HepG2 (cell line): ENCODE measurements around the gene DCPS. TPM values are rescaled to one million over a fixed set of nuclear protein-coding genes. Genes with fewer than 3 reads are reported as not detected.

Source experiments
- ATAC-seq: fragments of 200-7000 bp; cut with Tn5 transposase; 3 replicates; pipeline ENCODE4 v1.9.1; 2020; ENCODE audit warnings: mild to moderate bottlenecking, moderate library complexity
- BruUV-seq: library from RNA; stranded (reverse); fragments of 400-500 nt; replicated peaks from 2 replicates; lab custom pipeline; 2021; lab: Mats Ljungman, UMichigan
- CTCF ChIA-PET: fragments of 300-600 bp; formaldehyde crosslinking; extraction: SDS; loops from one replicate; lab custom pipeline; 2021; ENCODE audit warnings: low total read pairs, inconsistent platforms, low intra/inter-chr PET ratio; lab: Yijun Ruan, JAX
- POLR2A ChIA-PET: fragments of 350-600 bp; sonication (Branson Sonifier 250); formaldehyde crosslinking; loops from one replicate; lab custom pipeline; 2020; ENCODE audit warnings: antibody characterized with exemption, inconsistent platforms; lab: Yijun Ruan, JAX
- DNase-seq: peaks from one replicate; pipeline ENCODE4 v3.0.0-alpha.2; 2015; ENCODE audit warnings: low spot score
- FAIRE-seq: peaks from 3 replicates; lab custom pipeline; 2011; peaks lifted over from hg19 to GRCh38; lab: Jason Lieb, UNC
- H2AFZ ChIP-seq: one replicate; pipeline ENCODE4 v1.6.1; 2011; ENCODE audit warnings: low read length, inconsistent platforms
- H3K27ac ChIP-seq: fragments of 300-600 bp; 3 replicates; pipeline ENCODE4 v1.8.0; 2011; ENCODE audit warnings: mixed run types, mild to moderate bottlenecking, mixed read lengths, low read length, inconsistent platforms; ENCODE audit not compliant: insufficient read depth; ENCODE audit errors: extremely low read length
- H3K27me3 ChIP-seq, 2 experiments: fragments of 200-600 bp in 1 of 2; 2 replicates in 1 of 2; 3 replicates in 1 of 2; pipeline versions ENCODE4 v1.6.0 to v1.8.0; 2011; ENCODE audit warnings: low read length in 2 of 2, mild to moderate bottlenecking in 2 of 2, moderate library complexity in 2 of 2, inconsistent platforms in 1 of 2; ENCODE audit not compliant: insufficient read depth in 2 of 2, control insufficient read depth in 1 of 2
- H3K36me3 ChIP-seq, 2 experiments: fragments of 200-600 bp in 1 of 2; replicated peaks in 1 of 2; 2 replicates in 1 of 2; 3 replicates in 1 of 2; pipeline versions ENCODE4 v1.5.1 to v1.8.0; 2011; ENCODE audit warnings: low read length in 2 of 2, inconsistent platforms in 1 of 2; ENCODE audit not compliant: insufficient read depth in 2 of 2, control insufficient read depth in 1 of 2
- H3K4me1 ChIP-seq: 2 replicates; pipeline ENCODE4 v1.5.1; 2012; ENCODE audit warnings: low read length, inconsistent platforms; ENCODE audit not compliant: insufficient read depth
- H3K4me2 ChIP-seq: 2 replicates; pipeline ENCODE4 v1.6.0; 2011; ENCODE audit warnings: low read depth, low read length, inconsistent platforms
- H3K4me3 ChIP-seq, 3 experiments: fragments of 200-600 bp in 1 of 3; sonication (generic), shearing (Covaris generic) in 1 of 3; replicated peaks in 1 of 3; 2 replicates each; pipeline ENCODE4 v1.5.1; 2011 to 2016; ENCODE audit warnings: low read length in 3 of 3, inconsistent platforms in 2 of 3, low read depth in 2 of 3, mild to moderate bottlenecking in 2 of 3, control low read depth in 1 of 3, mixed read lengths in 1 of 3; ENCODE audit not compliant: insufficient read depth in 1 of 3
- H3K79me2 ChIP-seq: one replicate; pipeline ENCODE4 v1.6.1; 2011; ENCODE audit warnings: low read length, inconsistent platforms; ENCODE audit not compliant: insufficient read depth
- H3K9ac ChIP-seq: 2 replicates; pipeline ENCODE4 v1.6.0; 2011; ENCODE audit warnings: mild to moderate bottlenecking, low read depth, low read length, inconsistent platforms; ENCODE audit not compliant: insufficient read depth
- H3K9me3 ChIP-seq: 2 replicates; pipeline ENCODE4 v1.5.1; 2012; ENCODE audit warnings: mild to moderate bottlenecking, low read length
- H4K20me1 ChIP-seq: 2 replicates; pipeline ENCODE4 v1.6.0; 2011; ENCODE audit warnings: inconsistent platforms, mild to moderate bottlenecking, low read length, moderate library complexity; ENCODE audit not compliant: insufficient read depth
- CEBPG ChIP-seq: IDR thresholded peaks from 2 replicates; pipeline ENCODE4 v1.6.1; 2016
- DBP ChIP-seq: sonication (generic); formaldehyde crosslinking; IDR thresholded peaks from 2 replicates; pipeline ENCODE4 v1.4.0; 2020; ENCODE audit warnings: missing genetic modification reagents; ENCODE audit errors: not compliant biosample characterization
- FOXO1 ChIP-seq: sonication (generic); formaldehyde crosslinking; IDR thresholded peaks from 2 replicates; pipeline ENCODE4 v1.4.0; 2020; ENCODE audit warnings: missing genetic modification reagents
- NFE2L1 ChIP-seq: sonication (generic); formaldehyde crosslinking; IDR thresholded peaks from 2 replicates; pipeline ENCODE4 v1.4.0; 2020; ENCODE audit warnings: missing genetic modification reagents, mild to moderate bottlenecking, borderline replicate concordance
- SETDB1 ChIP-seq: sonication (generic); formaldehyde crosslinking; IDR thresholded peaks from 2 replicates; pipeline ENCODE4 v1.5.1; 2020; ENCODE audit warnings: missing genetic modification reagents, mild to moderate bottlenecking, borderline replicate concordance
- STAG1 ChIP-seq: sonication (generic); formaldehyde crosslinking; IDR thresholded peaks from 2 replicates; pipeline ENCODE4 v1.4.0; 2020; ENCODE audit warnings: missing genetic modification reagents
- THAP9 ChIP-seq: sonication (generic); formaldehyde crosslinking; IDR thresholded peaks from 2 replicates; pipeline ENCODE4; 2020; ENCODE audit warnings: missing genetic modification reagents, mild to moderate bottlenecking, borderline replicate concordance
- ZFP91 ChIP-seq: sonication (generic); formaldehyde crosslinking; IDR thresholded peaks from 2 replicates; pipeline ENCODE4 v1.9.0; 2022; ENCODE audit warnings: missing genetic modification reagents, mild to moderate bottlenecking, borderline replicate concordance
- ZNF484 ChIP-seq: sonication (generic); formaldehyde crosslinking; IDR thresholded peaks from 2 replicates; pipeline ENCODE4 v1.5.1; 2020; ENCODE audit warnings: mild to moderate bottlenecking, low read depth, missing genetic modification reagents, borderline replicate concordance
- ZNF790 ChIP-seq: sonication (generic); formaldehyde crosslinking; IDR thresholded peaks from 2 replicates; pipeline ENCODE4 v1.8.0; 2022; ENCODE audit warnings: missing genetic modification reagents, mild to moderate bottlenecking, borderline replicate concordance
- ZNF879 ChIP-seq: sonication (generic); formaldehyde crosslinking; IDR thresholded peaks from 2 replicates; pipeline ENCODE4 v1.8.1; 2023; ENCODE audit warnings: missing genetic modification reagents
- WGBS: methylation state at CpG from one replicate; pipeline ENCODE4 v1.1.6; 2017; ENCODE audit warnings: low lambda C conversion rate; 5-methylcytosine and 5-hydroxymethylcytosine counted together
- in situ Hi-C: cut with HindIII; loops from 2 replicates; pipeline ENCODE4 v1.10.0; 2017; ENCODE audit warnings: low pct_unique_long_range_greater_than_20kb; ENCODE audit not compliant: extremely low pct_ligation_motif_present
- intact Hi-C: fragments of 100-400 bp; cut with micrococcal nuclease; formaldehyde crosslinking; loops from one replicate; pipeline ENCODE4 v1.10.0; 2022; ENCODE audit not compliant: unreplicated experiment
- polyA plus RNA-seq, 8 experiments: library from polyadenylated mRNA; depleted of rRNA in 3 of 8; stranded (reverse) in 7 of 8; unstranded in 1 of 8; fragments of >200 nt; fragmentation: Illumina TruSeq in 4 of 8; extraction: Trizol in 4 of 8; gene quantifications; 2 replicates each; pipeline versions ENCODE4 v1.2.1 to v1.2.3, GENCODE V29; 2011 to 2016; ENCODE audit warnings: low read depth in 4 of 8, missing spikeins in 1 of 8, mixed read lengths in 1 of 8; ENCODE audit not compliant: insufficient read depth in 1 of 8
- total RNA-seq, 5 experiments: library from RNA; depleted of rRNA; stranded (reverse); fragments of >200 nt; fragmentation: Illumina TruSeq; extraction: Trizol; gene quantifications; 2 replicates each; pipeline ENCODE4 v1.2.3, GENCODE V29; 2016; ENCODE audit warnings: low read depth in 1 of 5

DCPS gene
- total and polyA plus RNA-seq, 2 of the 13 experiments (the other 11 are each of a cell fraction or from before 2014, with no cell fraction given), result 21.9 to 22.5 TPM

- no peak for TF ChIP-seq ZFP91 (CRISPR knock-in tag)
- TF ChIP-seq THAP9, result no peak
- TF ChIP-seq SETDB1 (CRISPR knock-in tag), result no peak
- TF ChIP-seq, all 625 proteins: peak for 0
Measured at GRCh38 chr11:126322996-126323395, 19.1 kb downstream of the DCPS start (continued).

GRCh38 chr11:126327281-126328000 lies 23.6 kb downstream of the DCPS start:
- intact Hi-C loops (no loop called here), in situ Hi-C loops (no loop called here)
- CTCF ChIA-PET, result no interaction called here
- ATAC-seq (peak; percentile 36), DNase-seq (no peak), FAIRE-seq (no peak)
- Histone ChIP-seq H3K36me3 (peaks cover 4 to 6% of the 10 kb centered on the region in 2 experiments; a peak in 3 of 5 replicates), H3K4me3 (no peak overlapping the region), H3K79me2 (no peaks in the 10 kb centered on the region), H2AFZ (no peak overlapping the region), H4K20me1 (no peaks in the 10 kb centered on the region), H3K4me1 (peaks cover 11% of the 10 kb centered on the region), H3K27ac (no peak overlapping the region), H3K4me2 (no peak overlapping the region), H3K9ac (no peak overlapping the region), H3K27me3 (no peaks in the 10 kb centered on the region), H3K9me3 (no peaks in the 10 kb centered on the region)
- POLR2A ChIA-PET, result interaction anchor here (0.6 kb wide), 1 partner anchor 30 kb away, joined by 3 read pairs; no protein-coding TSS in a partner anchor
- WGBS, result 62% methylated on average over 17 of the region's 17 CpGs
- TF ChIP-seq NFE2L1 (CRISPR knock-in tag) (no peak), DBP (no peak), CEBPG (CRISPR knock-in tag) (no peak), ZNF790 (CRISPR knock-in tag) (no peak), STAG1 (CRISPR knock-in tag) (no peak), ZNF484 (CRISPR knock-in tag) (no peak), FOXO1 (CRISPR knock-in tag) (no peak), ZNF879 (CRISPR knock-in tag) (no peak)
- BruUV-seq, result no TSS peak
